HG03378 (cell line): ENCODE results near the gene RGSL1.

Experiments
- ATAC-seq: cut with Tn5 transposase; IDR thresholded peaks from one replicate; pipeline ENCODE4 v1.9.1; 2021; ENCODE audit warnings: mild to moderate bottlenecking, moderate library complexity; ENCODE audit not compliant: unreplicated experiment

RGSL1 gene

DNA sequence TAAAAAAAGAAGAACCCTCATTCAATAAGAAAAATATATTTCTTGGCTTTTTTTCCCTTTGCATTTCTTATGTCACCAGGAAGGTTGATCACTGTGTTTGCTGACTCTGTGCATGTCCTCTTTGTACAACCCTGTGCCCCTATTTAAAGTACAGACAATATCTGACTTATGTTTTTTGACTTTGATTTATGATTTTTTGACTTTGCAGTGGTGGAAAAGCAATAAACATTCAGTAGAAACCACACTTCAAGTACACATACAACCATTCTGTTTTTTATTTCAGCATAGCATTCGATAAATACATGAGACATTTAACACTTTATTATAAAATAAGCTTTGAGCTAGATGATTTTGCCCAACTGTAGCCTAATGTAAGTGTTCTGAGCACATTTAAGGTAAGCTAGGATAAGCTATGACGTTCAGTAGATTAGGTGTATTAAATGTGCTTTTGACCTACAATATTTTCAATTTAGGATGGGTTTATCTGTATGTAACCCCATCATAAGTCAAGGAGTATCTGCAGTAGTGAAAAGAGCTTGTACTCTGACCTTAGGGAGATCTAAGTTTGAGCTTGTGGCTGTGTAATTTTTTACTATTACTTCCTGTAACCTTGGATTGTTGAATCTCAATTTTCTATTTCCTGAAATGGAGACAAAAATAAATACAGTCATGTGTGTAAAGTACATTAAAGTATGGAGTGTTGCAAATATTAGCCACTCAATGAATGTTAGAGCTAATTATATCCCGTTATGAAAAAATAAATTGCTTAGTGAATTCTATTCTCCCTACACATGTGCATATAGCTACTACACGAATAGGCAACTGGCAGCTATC is 137.9 kb downstream of the RGSL1 start:
- ATAC-seq = peak; percentile 25

GRCh38 chr1:182588500-182589396 is 138.8 kb downstream of the RGSL1 start, which contains the start of gene RNASEL:
TSS of gene RNASEL (minus strand) at chr1:182589256. CDS start at chr1:182586806, 2,450 bp downstream.
- ATAC-seq = peak; percentile 82

- ATAC-seq = no peak
Observed at GRCh38 chr1:182589520-182589919, 139.6 kb downstream of the RGSL1 start.

GRCh38 chr1:182589931-182590330 is 140.0 kb downstream of the RGSL1 start:
- ATAC-seq = no peak

- no peak for ATAC-seq
Observed at GRCh38 chr1:182595641-182596240, 145.8 kb downstream of the RGSL1 start.

- no peak for ATAC-seq
Observed at GRCh38 chr1:182596934-182597333, 147.0 kb downstream of the RGSL1 start.

- ATAC-seq = no peak
Observed at GRCh38 chr1:182598296-182598695, 148.3 kb downstream of the RGSL1 start.

DNA sequence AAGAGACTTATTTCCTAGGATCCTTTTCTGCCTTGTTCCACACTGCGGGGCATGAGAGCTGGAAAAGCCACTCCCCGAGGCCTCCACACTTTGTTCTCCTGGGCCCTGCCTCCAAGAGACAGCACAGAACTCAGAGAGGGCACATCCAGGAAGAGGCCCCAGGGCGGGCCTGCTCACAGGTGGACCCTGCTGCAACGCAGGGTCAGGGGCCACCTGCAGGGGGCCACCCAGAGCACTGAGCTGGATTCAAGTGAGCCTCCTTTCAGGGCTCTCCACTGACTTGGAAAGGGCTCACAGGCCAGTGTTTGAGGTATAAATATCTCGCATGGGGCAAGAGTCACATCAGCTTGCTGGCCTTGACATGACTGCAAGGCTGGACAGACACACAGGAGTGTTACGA is 149.4 kb downstream of the RGSL1 start:
- ATAC-seq = no peak

DNA sequence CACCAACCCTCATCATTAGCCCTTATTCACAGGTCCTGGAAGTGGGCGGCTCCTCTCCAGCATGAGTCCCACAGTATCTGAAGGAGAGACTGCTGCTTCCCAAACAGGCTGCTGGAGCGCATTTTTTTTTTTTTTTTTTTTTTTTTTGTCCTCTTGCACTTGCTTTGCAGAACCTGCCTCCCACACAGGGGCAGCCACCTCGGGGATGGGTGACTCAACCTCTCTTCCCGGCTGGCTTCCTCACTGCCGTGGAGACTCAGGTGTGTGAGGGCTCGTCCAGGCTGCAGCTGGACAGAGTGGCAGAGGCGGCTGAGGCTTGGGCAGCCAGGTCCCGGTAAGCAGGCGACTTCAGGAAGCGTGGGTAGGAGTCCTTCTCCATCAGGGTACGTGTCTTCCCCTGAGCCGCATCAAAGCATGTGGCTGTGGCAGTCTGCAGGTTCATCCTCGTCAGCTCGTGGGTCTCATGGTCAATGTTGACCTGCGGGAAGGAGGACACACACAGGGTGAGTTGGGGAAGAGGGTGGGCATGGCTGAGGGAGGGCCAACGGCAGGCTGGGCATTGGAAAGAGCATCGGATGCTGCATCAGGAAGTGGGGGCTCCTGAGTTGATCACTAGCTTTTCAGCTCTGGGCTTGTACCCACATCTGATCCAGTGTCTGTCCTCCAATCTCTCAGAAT is 150.2 kb downstream of the RGSL1 start:
- no peak for ATAC-seq

DNA sequence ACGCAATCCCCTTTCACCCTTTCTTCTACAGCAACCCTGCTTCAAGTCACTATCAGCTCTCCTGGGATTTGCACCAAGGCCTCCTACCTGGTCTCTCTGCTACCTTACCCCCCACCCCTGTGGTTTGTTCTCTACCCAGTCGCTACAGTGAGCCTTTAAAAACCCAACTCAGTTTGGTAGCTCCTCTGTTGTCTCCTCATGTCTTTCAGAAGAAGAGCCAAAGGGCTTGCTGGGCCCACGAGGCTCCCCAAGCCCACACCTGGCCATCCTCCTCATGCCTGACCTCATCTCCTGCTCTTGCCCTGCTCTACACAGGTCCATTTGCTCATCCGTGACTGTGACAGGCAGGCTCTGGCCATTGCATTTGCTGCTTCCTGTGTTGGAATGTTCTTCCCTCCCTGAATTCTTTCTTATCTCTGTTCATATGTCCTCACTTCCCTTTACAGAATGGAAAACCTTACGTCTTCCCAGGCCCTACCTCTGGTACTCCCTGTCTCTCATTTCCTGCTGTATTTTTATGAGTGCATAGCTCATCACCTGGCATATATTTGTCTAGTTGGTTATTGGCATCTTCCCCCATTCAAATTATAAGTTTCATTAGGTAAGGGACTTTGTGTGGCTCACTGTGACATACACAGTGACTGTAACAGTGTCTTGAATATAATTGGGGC is 150.9 kb downstream of the RGSL1 start:
- ATAC-seq = no peak

DNA sequence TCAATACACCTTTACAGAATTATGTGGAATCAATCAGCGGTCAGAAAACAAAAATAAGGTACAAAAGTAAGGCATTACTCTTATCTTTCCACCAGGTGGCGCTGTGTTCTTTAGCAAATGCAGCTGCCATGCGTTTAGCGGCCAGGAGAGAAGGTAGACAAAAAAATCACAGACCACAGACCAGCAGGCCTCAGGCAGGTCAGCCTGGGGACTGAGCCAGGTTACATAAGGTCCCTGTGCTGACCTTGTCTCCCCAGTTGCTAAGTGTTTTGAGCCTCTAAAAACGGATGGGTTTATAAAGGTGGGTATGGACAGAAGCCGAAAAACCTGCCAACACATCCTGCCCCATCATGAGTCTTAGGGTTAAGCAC is 151.5 kb downstream of the RGSL1 start:
- no peak for ATAC-seq

DNA sequence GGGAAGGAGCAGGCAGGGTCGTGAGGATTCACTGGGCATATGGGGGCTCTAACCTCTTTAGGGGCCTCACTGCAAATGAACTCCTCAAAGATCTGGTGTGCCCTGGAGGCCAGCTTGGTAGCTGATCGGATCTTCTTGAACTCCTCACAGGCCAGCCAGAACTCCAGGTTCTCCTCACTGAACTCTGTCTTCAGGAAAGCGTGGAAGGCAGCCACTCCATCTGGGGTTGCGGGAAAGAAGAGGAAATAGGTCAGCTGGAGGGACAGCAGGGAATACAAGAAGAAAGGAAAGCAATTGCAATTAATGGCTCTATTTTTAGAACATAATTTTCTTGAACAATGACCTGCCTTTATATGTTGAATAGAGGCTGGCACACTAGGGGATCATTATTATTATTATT is 152.0 kb downstream of the RGSL1 start:
- no peak for ATAC-seq

GRCh38 chr1:182602935-182603645 is 153.1 kb downstream of the RGSL1 start:
- ATAC-seq = no peak

DNA sequence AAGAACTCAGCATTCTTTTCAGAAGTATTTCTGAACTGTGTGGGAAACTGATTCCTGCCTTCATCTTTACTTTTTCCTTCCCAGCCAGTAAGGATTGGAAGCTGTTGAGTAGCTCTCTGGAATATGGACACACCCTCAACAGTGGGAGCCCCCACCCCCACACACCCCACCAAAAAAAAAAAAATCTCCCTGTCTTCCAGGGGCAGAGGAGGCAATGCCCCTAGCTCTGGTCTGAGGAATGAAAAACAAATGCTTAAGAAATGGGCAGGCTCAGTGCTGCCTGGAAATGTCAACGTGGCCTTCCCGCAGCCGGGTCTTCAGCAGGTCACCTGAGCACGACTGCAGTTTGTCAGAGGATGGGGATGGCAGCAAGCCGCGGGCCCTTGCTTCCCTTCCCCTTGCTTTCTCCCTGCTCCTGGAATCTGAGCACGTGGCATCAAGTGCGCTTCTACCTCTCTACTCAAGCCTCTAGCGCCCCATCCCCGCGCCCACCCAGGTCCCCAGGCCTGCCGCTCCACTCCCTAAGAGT is 153.8 kb downstream of the RGSL1 start:
- peak; percentile 1 for ATAC-seq

DNA sequence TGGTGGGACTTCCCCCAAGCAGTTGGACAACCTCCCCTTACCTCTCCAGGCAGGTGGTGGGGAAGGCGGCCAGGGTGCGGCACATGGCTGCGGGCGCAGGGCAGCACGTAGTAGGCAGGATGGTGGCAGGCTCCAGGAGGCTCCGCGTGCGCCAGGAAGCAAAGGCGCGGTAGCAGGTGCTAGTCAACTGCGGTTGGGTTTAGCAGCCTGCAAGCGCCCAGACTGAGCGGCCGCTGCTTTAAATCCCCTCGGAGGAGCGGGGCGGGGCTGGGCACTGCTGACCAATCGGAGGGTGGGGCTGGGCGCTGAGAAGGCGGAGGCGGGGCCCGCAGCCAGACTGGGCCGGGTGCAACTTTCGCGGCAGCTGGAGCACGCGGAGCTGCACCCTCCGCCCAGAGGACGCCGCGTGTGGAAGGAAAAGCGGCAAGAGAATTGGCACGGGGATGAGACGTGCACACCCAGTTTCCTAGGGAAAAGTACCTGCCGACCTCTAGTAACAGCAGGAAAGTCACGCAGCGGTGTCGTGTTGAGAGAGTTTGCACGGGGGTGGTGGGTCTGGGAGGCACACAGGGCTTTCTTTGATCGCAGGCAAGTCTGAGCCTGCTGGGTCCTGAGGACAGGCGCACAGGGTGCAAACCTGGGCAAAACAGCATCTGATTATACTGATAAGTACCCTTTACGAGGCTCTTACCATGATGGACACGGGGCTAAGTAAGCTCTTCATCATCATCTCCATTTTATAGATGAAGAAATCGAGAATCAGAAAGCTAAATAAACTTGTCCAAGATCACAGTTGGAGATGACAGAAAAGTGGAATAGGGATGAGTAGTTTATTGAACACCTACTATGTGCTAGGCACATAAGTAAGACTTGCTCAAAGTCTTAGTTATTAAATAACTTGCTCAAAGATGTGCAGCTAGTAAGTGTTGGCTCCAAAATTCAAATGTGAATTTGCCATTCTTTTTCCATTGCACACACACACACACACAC is 154.5 kb downstream of the RGSL1 start, which contains the start of gene RGS16:
Gene RGS16, minus strand, starts transcription at position 215 of the 990 bp plus-strand sequence. Its CDS starts 130 bp downstream, at position 85.
- ATAC-seq = peak; percentile 44

DNA sequence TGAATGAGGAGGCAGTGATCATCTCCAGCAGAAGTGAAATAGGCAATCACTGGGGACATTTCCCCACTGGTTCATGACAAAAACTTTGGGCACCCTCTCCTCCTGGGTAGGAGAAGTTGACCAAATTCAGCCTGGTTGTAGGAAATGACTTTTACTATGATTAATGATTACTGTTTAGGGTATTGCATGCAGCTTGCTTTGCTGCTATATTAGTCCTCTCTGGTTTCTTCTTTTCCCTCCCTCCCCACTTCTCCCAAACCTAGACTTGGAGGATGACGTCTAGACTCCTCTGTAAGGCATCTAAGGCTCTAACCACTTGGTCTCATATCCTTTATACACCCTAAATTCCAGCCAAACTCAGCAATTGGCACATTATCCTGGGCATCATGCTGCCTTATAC is 157.6 kb downstream of the RGSL1 start:
- ATAC-seq = no peak

GRCh38 chr1:182608236-182608635 is 158.3 kb downstream of the RGSL1 start:
- ATAC-seq = no peak
